ENCODE results near the gene ARFGAP1.

The ARFGAP1 gene

GRCh38 chr20:63314566-63315239, 42.1 kb downstream of the ARFGAP1 start:
- TF ChIP-seq CTCF (IDR thresholded peaks at IDR 0.05; ENCODE audit: low read length, missing control alignments) = no peak
- DNase-seq (ENCODE audit: low read depth) = no peak
- no peak overlapping the region for H3K4me3 ChIP-seq (replicated peaks; ENCODE audit: low read depth, low read length)

- no peak for DNase-seq (ENCODE audit: low read depth)
- H3K4me3 ChIP-seq (replicated peaks; ENCODE audit: low read depth, low read length) = no peak overlapping the region
- no peak for TF ChIP-seq CTCF (IDR thresholded peaks at IDR 0.05; ENCODE audit: low read length, missing control alignments)
These were observed 42.7 kb downstream of the ARFGAP1 start for GRCh38 chr20:63315240-63315689.

- no peak for TF ChIP-seq CTCF (IDR thresholded peaks at IDR 0.05; ENCODE audit: low read length, missing control alignments)
- no peak for DNase-seq (ENCODE audit: low read depth)
- H3K4me3 ChIP-seq (replicated peaks; ENCODE audit: low read depth, low read length) = no peak overlapping the region
These were observed 43.3 kb downstream of the ARFGAP1 start for GRCh38 chr20:63315731-63316491.

- DNase-seq (ENCODE audit: low read depth) = no peak
- H3K4me3 ChIP-seq (replicated peaks; ENCODE audit: low read depth, low read length) = no peak overlapping the region
- TF ChIP-seq CTCF (IDR thresholded peaks at IDR 0.05; ENCODE audit: low read length, missing control alignments) = no peak
These were observed 43.9 kb downstream of the ARFGAP1 start for GRCh38 chr20:63316502-63316921.

DNA sequence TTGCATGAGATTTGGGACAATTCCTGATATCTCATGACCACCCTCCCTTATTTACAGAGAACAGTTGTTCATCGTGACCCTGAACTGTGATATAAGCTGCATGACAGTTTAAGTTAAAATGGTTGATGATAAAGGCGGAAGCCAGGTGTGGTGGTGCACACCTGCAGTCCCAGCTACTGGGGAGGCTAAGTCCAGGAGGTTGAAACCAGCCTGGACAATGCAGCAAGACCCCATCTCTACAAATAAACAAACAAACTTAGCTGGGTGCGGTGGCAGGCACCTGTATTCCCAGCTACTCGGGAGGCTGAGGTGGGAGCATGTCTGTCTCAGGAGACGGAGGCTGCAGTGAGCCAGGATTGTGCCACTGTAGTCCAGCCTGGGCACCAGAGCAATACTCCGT, 44.4 kb downstream of the ARFGAP1 start:
- DNase-seq (ENCODE audit: low read depth) = no peak
- no peak for TF ChIP-seq CTCF (IDR thresholded peaks at IDR 0.05; ENCODE audit: low read length, missing control alignments)
- H3K4me3 ChIP-seq (replicated peaks; ENCODE audit: low read depth, low read length) = no peak overlapping the region

DNA sequence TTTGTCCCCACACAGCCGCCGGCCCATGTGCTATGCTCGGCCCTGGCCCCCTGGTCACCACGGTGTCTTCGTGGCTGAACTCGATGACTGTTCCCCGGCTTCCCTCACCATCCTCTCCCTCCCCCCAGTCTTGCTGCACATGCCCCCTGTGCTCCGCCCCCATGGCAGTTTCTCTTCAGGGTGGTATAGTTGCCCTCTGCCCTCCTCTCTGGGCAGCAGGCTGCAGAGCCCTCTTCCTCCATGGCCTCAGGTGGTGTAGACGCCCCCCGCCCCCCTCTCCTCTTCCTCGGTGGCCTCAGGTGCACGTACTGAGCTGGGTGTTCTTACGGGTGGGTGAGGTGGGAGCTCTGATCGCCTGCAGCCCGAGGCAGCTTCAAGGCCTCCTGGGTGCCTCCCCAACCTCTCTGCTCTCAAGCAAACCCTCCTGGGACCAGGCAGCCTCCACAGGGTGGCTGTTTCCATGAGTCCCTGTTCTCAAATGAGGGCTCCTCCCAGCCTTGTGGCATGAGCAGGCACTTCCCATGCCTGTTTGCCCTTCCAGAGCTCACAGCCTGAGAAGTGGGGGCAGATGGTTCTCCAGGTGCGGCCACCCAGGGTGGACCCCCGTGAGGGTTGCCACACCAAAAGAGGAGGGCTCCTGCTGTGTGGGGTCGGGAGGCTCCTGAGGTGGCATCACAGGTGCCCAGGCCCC, 45.1 kb downstream of the ARFGAP1 start:
- no peak for DNase-seq (ENCODE audit: low read depth)
- no peak overlapping the region for H3K4me3 ChIP-seq (replicated peaks; ENCODE audit: low read depth, low read length)
- TF ChIP-seq CTCF (IDR thresholded peaks at IDR 0.05; ENCODE audit: low read length, missing control alignments) = no peak
